Mammary epithelial cell (primary cell): ENCODE data around the gene CCL28.

Source experiments
- CTCF ChIP-seq, 2 donors: IDR thresholded peaks in 1 of 2; conservative IDR thresholded peaks in 1 of 2; 2 replicates each; pipeline ENCODE4 v1.5.1; 2011 to 2012; ENCODE audit warnings: inconsistent platforms in 2 of 2, low read length in 2 of 2, mild to moderate bottlenecking in 2 of 2, control low read depth in 1 of 2, low read depth in 1 of 2; ENCODE audit not compliant: insufficient read depth in 1 of 2; ENCODE audit errors: extremely low read depth in 1 of 2
- EZH2 ChIP-seq: IDR thresholded peaks from 2 replicates; pipeline ENCODE4 v1.6.1; 2012; ENCODE audit warnings: low read length, inconsistent platforms, borderline replicate concordance

DNA sequence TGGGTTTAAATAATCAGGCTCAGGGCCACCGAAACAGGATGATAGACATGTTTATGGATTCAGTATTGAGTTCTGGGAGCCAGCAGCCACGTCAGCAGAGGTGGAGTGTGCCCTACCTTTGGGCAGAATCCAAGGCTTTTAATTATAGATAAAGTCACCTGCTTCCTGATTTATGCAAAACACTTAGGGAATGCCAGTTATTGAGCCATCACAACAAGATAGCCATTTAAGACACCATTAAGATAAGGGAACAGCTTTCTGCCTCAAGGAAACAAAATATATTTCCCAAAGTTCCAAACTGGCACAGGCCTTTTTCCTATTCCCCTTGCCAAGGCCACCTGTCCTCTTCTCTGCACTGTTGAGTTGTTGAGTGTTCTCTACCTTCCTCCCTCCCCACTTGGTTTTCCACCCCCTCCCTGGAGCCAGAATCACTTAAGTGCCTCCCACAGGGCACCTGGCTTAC is 2.4 kb downstream of the CCL28 start:
- TF ChIP-seq CTCF (conservative IDR thresholded peaks at IDR 0.05 in 1 of 2, IDR thresholded peaks at IDR 0.05 in 1 of 2; ENCODE audit: extremely low read depth in 1 of 2, insufficient read depth in 1 of 2, low read depth in 1 of 2, low read length in 2 of 2): no peak
- no peak for TF ChIP-seq EZH2
